Fibroblast of the conjunctiva (primary cell): Measurements from ENCODE around the gene PCK2.

Source experiments
- DNase-seq: peaks from one replicate; pipeline ENCODE4 v3.0.0-alpha.2; 2010; ENCODE audit warnings: low read depth

The PCK2 gene

DNA sequence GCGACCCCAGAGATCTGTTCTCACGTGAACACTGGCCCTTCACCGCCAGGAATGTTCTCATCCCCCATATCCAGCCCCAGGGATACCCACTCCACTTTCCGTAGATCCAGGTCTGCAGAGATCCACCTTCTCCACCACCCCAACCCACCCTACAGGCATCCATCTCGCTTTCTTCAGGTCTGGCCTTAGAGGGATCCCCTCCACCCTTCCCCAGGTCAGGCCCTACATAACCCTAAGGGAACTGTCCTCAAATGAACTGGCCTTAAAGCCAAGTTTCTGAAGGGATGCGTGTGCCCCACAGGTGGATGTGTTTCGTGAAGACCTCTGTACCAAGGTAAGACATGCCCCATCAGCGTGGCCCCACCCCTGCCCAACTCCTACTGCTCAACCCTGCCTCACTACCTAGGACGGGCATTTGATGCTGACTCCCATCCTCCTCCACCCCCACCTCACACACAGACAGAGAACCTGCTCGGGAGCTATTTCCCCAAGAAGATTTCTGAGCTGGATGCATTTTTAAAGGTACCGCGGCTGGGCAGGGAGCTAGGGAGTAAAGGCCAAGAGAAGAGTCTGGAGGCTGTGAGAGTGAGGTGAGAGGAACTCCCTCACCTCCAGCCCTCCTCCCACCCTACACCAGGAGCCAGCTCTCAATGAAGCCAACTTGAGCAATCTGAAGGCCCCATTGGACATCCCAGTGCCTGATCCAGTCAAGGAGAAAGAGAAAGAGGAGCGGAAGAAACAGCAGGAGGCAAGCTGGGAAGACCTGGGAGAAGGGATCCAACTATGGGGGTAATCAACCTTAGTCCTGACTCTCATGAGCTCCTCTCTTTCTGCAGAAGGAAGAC lies 42.8 kb downstream of the PCK2 start:
- DNase-seq = no peak

DNA sequence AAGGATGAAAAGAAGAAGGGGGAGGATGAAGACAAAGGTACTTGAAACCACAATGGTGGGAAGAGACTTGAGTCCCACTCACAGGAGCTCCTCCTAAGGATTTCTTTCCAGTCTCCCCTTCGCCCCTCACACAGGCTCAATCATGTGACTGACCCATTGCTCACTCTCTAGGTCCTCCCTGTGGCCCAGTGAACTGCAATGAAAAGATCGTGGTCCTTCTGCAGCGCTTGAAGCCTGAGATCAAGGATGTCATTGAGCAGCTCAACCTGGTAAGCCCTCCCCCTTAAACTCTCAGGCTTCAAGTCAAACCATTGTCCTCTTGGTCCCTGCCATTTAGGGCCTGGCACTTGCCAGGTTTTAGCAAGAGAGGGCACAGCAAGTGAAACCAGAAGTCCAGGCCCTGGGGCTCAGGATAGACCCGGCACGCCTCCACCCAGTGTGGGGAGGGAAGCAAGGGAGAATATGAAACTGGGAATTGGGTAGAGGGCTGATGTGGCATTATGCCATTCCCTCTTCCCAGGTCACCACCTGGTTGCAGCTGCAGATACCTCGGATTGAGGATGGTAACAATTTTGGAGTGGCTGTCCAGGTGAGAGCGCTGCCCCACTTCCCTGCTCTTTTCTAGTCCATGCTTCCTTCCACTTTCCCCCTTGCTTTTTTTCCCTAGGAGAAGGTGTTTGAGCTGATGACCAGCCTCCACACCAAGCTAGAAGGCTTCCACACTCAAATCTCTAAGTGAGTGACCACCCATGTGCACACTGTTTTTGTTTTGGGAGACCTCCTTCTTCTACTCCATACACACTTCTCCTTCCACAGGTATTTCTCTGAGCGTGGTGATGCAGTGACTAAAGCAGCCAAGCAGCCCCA lies 43.7 kb downstream of the PCK2 start:
- DNase-seq = no peak

DNA sequence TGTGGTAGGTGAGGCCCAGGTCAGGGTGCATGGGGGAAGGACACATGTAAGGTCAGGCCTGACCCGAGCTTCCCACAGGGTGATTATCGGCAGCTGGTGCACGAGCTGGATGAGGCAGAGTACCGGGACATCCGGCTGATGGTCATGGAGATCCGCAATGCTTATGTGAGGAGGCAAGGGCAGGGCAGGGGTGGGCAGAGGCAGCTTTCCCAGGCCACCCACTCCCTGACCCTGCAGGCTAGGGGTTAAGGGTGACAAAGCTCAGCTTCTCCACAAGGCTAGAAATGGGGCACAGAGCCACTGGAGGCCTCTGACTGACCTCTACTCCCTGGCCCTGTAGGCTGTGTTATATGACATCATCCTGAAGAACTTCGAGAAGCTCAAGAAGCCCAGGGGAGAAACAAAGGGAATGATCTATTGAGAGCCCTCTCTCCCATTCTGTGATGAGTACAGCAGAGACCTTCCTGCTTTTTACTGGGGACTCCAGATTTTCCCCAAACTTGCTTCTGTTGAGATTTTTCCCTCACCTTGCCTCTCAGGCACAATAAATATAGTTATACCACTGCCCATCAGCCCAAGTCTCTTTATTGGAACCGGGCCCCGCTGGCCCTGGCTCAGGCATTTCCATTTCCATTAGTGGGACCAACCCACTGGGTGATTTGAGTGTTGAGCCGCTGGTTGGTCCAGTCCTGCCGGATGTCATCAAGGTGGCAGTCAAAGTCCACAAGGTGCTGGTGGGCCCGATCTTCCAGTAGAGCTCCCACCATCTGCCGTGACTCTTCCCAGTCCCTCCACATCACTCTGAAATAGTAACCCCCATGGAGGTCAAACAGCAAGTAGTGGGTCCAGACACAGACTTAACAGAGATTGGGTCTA lies 44.5 kb downstream of the PCK2 start:
- no peak for DNase-seq

DNA sequence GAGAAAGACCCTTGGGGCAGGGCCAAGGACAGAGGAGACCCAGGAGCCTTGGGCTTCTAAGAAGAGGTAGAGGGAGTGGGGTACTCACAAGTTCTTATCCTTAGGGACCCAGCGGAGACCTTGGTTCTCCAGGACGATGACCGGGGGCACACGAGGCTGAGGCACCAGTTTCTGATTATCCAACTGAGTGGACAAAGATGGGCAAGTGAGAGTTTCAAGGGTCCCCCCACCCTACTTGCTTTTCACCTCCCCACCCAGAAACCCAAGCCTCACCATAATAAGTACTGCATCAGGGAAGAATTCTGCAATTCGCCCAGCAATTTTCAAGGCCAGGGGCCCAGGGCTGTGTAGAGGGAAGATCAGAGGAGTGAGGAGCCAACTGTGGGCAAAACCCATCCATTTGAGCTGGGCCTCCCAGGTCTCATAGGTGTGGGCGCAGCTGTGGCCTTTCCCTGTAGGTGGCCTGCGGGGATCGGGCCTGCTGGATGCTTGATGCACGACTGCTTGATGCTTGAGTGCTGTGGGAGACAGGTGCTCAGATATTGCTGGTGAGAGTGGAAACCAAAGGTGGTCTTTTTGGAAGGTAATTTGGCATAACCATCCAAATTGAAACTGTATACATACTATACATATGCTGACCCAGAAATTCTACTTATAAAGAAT lies 45.3 kb downstream of the PCK2 start:
- DNase-seq = no peak

DNA sequence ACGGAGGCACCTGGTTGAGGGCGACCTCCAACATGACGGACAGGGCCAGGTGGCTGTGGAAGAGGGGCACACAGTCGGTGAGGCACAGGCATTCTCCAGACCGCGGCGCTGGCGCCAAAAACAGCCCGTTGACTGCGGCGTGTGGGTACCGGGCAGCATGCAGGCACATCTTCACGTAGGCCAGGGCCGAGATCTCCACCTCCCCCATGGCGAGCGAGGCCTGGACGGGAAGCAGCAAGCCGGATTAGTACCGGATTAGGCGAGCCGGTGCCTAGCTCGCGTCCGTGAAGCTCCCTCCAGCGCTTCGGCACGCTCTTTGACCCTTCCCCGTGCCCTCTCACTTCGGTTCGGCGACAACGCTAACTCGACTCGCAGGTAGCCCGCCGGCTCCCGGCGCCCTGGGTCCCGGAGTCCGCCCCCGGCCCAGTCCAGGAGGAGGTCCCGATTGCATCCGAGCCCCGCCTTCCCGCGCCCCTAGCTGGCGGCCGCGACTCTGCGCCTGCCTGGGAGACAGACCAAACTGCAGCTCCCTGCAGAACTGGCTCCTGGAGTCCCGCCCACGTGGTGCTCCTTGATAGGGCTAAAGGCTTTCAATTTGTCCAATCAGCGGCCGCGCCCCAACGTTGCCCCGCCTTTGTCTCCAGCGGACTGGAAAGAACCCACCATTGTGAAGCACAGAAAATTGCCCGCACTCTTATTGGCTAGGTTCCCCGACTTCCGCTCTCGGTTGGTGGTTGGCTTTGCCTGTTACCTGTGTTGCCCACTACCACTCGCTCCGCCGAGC lies 47.2 kb downstream of the PCK2 start, which contains the start of gene EMC9:
Gene EMC9 (minus strand): TSS at position 495 of the 784 bp plus-strand sequence. CDS start 287 bp downstream, at position 208.
- DNase-seq = peak; percentile 99

DNA sequence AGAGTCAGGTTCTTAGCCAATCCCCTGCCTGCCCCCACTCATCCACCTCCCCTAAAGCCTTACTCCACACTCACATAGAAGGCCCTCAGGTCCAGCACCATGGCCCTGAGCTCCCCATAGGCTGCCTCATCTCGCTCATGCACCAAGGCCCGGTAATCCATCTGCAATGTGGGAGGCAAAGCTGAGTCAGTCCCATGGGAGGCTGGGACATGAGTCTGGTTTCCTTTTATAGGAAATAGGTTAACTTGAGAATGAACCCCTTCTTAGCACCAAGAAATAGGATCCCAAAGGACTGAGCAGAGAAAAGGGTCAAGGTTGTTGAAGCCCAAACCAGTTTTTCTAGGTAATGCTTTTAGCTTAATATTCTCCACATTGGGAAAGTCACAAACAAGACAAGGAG lies 49.4 kb downstream of the PCK2 start:
- no peak for DNase-seq

DNA sequence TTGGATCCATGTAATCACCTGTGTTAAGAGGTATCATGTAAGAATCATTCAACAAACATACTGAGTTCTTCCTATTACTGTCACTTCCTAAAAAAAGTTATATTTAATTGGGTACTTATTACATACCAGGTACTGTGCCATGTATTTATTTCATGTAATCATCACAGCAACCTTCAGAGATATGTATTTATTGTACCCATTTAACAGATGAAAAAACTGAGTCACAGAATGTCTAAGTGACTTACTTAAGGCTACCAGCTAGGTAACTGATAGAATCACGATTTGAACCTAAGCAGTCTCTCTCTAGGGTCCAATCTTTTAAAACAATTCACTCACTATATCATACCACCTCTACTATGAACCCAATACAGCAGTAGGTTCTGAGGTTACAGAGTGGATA lies 50.3 kb downstream of the PCK2 start:
- no peak for DNase-seq

DNA sequence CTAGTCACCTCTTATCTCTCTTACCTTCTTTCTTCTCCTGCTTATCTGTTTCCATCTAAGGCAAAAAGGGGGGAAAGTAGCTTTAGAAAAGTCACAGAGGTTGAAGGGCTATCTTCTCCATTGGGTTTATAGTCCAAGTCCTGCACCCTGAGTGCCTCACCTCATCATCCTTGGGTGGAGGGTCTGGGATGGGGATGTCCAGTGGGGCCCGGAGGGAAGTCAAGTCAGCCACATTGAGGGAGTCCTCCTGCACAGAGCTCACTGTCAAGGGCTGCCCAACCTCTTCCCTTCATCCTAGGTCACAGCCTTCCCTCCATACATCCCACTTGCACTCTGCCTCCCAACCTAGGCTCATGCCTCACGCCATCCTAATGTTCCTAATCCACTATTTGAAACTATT lies 51.1 kb downstream of the PCK2 start:
- no peak for DNase-seq

DNA sequence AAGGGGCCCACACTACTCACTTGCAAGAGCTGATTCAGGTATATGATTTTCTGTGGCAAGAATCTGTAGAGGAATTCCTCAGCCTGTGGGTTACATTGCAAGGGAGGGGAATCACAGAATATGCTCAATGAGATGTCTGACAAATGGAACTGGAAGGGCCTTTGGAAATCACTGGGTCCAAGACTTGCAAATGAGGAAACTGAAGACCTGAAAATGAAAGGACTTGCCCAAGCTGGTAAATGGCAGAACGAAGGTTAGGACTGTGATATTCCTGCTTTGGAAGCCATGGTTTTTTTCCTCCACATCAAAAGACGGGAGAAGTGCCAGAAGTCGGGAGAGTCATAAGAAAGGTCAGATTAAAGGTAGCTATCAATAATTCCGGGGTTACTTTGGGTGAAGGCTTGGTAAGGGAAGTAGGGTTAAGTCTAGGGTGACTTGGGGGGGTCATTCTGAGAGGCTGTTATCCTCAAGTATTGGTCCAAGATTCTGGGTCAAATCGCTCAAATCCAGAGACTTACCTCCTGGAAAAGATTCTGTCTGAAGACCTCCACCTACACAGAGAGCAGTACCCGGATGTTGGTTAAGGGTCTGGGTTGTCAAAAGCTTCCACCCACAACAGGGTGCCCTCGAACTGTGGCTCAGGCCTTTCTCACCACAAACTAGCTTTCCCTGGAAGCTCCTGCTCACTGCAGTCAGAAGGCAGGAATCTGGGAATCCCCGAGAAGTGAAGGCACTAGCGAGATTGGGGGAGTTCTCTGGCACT lies 51.8 kb downstream of the PCK2 start:
- DNase-seq = peak; percentile 22

DNA sequence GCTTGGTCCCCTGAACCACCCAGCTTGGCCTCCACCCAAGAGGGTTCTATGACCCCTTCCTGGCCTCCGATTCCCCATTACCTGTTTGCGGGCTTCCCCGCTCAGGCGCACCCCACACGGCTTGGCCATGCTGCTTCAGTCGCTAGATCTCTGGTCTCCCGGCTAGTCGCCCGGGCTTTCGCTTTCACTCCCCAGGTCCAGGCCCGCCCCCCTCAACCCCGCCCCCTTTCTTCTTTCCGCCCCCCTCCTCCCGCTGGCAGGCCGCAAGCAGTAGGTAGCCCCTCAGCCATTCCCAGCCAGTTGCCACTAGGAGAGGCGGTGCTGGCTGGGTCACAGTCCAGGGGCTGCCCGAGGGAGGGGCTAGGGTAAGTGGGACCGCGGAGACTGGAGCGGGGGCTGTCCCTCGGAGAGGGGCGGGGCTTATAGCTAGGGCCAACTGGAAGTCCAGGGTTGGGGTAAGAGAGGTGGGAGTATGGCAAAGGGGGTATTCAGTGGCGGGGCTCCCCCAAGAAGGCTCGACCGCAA lies 52.4 kb downstream of the PCK2 start, which contains the start of gene PSME2:
Gene PSME2 (minus strand): TSS at position 158 of the 525 bp plus-strand sequence. CDS start 29 bp downstream, at position 129.
- DNase-seq = peak; percentile 97

DNA sequence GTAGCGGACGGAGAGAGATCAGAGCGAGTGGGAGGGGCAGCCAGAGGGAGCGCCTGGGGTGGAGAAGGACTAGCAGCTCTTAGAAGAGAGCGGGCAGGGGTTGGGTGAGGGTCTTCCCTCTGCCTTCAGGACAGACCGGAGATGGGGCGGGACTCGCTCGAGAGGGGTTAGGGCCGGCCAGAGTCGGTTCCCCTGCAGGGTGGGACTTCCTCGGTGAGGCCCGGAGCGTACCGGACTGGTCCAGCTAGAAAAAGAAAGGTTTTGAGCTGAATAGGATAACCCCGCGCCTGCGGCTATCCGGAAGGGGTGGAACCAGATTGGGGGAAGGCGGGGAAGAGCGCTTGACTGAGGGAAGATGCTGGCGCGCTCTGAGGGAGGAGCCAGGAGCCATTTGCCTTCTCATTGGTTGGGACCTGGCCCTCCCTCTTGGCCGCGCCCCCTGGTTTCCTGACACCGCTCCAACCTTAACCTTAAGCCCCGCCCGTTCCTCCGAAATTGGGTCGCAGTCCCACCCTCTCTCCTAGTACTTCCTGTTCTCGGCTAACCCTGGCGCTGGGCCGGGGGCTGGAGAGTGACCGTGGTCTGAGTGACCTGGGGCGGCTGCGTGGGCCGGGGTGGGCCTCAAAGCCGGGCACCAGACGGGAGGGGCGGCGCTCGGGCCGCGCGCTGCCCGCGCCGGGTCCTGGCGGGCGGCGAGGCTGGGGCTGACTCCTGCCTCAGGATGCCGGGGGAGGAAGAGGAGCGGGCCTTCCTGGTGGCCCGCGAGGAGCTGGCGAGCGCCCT lies 53.1 kb downstream of the PCK2 start, which contains the start of gene RNF31:
Gene RNF31 (plus strand): TSS at position 521 of the 783 bp plus-strand sequence. CDS start 201 bp downstream, at position 722.
- DNase-seq = peak; percentile 99

DNA sequence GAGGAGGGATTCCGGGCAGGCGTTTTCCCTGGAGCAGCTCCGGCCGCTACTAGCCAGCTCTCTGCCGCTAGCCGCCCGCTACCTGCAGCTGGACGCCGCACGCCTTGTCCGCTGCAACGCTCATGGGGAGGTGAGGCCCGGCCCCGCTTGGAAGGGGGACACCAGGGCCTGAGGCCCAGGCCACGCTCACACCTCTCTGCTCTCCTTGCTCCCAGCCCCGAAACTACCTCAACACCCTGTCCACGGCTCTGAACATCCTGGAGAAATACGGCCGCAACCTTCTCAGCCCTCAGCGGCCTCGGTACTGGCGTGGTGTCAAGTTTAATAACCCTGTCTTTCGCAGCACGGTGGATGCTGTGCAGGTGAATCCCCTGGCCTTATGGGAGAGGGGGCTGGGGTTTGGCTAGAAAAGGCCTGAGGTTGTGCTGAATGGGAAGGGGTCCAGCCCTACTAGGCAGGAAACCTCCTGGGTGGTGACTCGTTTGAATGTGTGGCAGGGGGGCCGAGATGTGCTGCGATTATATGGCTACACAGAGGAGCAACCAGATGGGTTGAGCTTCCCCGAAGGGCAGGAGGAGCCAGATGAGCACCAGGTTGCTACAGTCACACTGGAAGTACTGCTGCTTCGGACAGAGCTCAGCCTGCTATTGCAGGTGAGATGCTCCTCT lies 53.8 kb downstream of the PCK2 start:
- DNase-seq = no peak

DNA sequence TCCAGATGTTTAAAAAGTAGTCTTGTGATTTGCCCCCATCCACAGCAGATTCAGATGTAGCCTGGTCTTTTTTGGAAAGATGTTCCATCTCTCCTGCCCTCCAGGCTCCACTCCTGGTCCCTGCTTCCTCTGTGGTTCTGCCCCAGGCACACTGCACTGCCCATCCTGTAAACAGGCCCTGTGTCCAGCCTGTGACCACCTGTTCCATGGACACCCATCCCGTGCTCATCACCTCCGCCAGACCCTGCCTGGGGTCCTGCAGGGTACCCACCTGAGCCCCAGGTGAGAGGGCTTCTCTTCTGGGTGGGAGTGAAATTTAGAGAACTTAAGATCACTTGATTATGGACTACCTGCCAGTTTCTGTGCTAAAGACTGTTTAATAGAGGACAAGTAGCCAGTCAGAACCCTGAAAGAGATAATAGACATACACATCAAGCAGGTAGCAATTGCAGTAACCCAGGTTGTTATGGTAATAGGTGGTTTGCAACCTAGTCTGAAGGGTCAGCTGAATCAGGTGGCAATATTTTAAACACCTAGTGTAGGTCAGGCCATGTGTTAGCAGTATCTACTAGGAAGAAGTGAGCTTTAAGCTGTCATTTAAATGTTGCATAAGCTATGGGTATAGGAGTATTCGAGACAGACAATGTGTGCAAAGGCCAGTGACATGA lies 55.3 kb downstream of the PCK2 start:
- DNase-seq = no peak

DNA sequence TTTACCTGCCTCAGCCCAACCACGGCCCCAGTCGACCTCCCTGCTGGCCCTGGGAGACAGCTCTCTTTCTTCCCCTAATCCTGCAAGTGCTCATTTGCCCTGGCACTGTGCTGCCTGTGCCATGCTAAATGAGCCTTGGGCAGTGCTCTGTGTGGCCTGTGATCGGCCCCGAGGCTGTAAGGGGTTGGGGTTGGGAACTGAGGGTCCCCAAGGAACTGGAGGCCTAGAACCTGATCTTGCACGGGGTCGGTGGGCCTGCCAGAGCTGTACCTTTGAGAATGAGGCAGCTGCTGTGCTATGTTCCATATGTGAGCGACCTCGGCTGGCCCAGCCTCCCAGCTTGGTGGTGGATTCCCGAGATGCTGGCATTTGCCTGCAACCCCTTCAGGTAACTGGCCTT lies 56.0 kb downstream of the PCK2 start:
- no peak for DNase-seq

DNA sequence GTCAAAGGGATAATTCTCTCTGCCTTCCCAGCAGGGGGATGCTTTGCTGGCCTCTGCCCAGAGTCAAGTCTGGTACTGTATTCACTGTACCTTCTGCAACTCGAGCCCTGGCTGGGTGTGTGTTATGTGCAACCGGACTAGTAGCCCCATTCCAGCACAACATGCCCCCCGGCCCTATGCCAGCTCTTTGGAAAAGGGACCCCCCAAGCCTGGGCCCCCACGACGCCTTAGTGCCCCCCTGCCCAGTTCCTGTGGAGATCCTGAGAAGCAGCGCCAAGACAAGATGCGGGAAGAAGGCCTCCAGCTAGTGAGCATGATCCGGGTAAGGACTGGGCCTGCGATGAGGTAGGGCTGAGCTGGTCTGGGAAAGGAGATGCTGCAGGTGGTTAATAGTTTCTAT lies 56.5 kb downstream of the PCK2 start:
- no peak for DNase-seq

DNA sequence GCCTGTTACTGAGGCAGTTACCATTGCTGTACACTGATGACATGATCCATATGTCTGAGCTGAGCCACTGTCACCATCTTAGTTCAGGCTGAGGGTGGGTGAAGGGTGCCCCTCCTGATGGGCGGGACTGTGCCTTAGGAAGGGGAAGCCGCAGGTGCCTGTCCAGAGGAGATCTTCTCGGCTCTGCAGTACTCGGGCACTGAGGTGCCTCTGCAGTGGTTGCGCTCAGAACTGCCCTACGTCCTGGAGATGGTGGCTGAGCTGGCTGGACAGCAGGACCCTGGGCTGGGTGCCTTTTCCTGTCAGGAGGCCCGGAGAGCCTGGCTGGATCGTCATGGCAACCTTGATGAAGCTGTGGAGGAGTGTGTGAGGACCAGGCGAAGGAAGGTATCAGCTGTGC lies 56.9 kb downstream of the PCK2 start:
- DNase-seq = no peak

DNA sequence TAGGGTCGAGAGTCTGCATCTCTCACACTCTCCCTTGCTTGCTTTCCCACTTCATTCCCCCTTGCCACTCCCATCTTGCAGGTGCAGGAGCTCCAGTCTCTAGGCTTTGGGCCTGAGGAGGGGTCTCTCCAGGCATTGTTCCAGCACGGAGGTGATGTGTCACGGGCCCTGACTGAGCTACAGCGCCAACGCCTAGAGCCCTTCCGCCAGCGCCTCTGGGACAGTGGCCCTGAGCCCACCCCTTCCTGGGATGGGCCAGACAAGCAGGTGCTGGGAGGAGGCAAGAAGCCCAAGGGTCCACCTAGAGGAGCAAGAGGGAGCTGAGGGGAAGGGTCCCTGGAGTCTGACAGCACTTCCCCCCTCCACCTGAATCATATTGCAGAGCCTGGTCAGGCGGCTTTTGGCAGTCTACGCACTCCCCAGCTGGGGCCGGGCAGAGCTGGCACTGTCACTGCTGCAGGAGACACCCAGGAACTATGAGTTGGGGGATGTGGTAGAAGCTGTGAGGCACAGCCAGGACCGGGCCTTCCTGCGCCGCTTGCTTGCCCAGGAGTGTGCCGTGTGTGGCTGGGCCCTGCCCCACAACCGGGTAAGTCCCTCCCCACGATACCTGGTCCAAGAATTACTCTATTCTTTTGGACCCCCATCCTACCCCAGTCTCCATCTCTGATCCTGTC lies 57.4 kb downstream of the PCK2 start:
- no peak for DNase-seq
